ENCODE results near the gene NRCAM.

Gene NRCAM

DNA sequence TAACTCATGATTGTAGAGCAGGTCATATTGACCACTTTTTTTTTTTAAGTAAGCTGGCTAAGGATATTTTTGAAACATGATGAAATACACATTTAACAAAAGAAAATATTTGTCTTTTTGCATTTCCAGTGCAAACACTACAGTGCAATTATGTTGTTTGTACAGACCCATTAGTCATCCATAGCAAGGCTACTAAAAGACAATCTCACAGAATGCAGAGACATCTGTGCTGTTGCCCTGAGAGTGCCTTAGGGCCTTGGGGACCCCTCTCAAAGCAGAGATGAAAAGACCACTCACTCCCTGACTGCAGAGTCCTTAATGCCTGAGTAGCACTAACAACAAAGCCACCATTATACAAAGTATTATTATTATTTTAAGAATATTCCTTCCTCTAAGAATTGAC lies 104.5 kb downstream of the NRCAM start:
- H3F3A ChIP-seq (ENCODE audit: insufficient read depth): no peaks in the 10 kb centered on the region
- no peak overlapping the region for H3K27ac ChIP-seq (ENCODE audit: low read depth, low read length)
- no peaks in the 10 kb centered on the region for H3K9me3 ChIP-seq (ENCODE audit: insufficient read depth, low read length)
- no peaks in the 10 kb centered on the region for H3K27me3 ChIP-seq (ENCODE audit: low read length)
- H3K4me2 ChIP-seq (ENCODE audit: low read depth, low read length, poor library complexity, severe bottlenecking): no peak overlapping the region
- H3K79me2 ChIP-seq (ENCODE audit: insufficient read depth, low read length): no peaks in the 10 kb centered on the region
- H2AFZ ChIP-seq (ENCODE audit: low read depth, low read length, severe bottlenecking): no peak overlapping the region
- H4K20me1 ChIP-seq (ENCODE audit: low read depth, low read length): no peaks in the 10 kb centered on the region
- H3K36me3 ChIP-seq (ENCODE audit: low read length): no peaks in the 10 kb centered on the region
- no peaks in the 10 kb centered on the region for H3K9me2 ChIP-seq (replicated peaks; ENCODE audit: insufficient read depth, low read length)
- no peak for TF ChIP-seq EZH2phosphoT487 (conservative IDR thresholded peaks at IDR 0.05; ENCODE audit: low read length)
- TF ChIP-seq, protein P1, sequence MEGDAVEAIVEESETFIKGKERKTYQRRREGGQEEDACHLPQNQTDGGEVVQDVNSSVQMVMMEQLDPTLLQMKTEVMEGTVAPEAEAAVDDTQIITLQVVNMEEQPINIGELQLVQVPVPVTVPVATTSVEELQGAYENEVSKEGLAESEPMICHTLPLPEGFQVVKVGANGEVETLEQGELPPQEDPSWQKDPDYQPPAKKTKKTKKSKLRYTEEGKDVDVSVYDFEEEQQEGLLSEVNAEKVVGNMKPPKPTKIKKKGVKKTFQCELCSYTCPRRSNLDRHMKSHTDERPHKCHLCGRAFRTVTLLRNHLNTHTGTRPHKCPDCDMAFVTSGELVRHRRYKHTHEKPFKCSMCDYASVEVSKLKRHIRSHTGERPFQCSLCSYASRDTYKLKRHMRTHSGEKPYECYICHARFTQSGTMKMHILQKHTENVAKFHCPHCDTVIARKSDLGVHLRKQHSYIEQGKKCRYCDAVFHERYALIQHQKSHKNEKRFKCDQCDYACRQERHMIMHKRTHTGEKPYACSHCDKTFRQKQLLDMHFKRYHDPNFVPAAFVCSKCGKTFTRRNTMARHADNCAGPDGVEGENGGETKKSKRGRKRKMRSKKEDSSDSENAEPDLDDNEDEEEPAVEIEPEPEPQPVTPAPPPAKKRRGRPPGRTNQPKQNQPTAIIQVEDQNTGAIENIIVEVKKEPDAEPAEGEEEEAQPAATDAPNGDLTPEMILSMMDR (IDR thresholded peaks at IDR 0.05; ENCODE audit: insufficient read depth, low read length, poor library complexity, severe bottlenecking): no peak
- no peak overlapping the region for H3K9ac ChIP-seq (ENCODE audit: low read length)
- H3K4me3 ChIP-seq (ENCODE audit: insufficient read depth, low read length, poor library complexity, severe bottlenecking): no peak overlapping the region

DNA sequence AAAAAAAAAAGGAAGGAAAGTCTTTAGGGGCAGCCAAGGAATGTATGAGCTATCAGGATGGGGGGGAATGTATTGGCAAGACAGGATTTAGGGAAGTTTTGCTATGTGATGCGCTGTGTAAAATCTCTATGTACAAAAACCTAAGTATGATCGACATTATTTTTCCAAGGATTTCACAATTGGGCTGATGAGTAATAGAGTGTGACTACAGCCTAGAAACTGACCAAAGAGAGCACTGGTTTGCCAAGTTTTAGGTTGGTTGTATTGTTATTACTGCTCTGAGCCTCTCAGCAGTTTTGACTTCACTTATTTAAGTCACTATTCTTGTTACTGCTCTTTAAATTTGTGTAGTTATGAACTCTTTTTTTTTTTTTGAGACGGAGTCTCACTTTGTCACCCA lies 107.3 kb downstream of the NRCAM start:
- H3K4me2 ChIP-seq (ENCODE audit: low read depth, low read length, poor library complexity, severe bottlenecking): no peak overlapping the region
- H3K27me3 ChIP-seq (ENCODE audit: low read length): no peaks in the 10 kb centered on the region
- H4K20me1 ChIP-seq (ENCODE audit: low read depth, low read length): no peaks in the 10 kb centered on the region
- no peak overlapping the region for H3K4me3 ChIP-seq (ENCODE audit: insufficient read depth, low read length, poor library complexity, severe bottlenecking)
- H3K9ac ChIP-seq (ENCODE audit: low read length): no peak overlapping the region
- no peaks in the 10 kb centered on the region for H3K79me2 ChIP-seq (ENCODE audit: insufficient read depth, low read length)
- H3K9me3 ChIP-seq (ENCODE audit: insufficient read depth, low read length): no peaks in the 10 kb centered on the region
- no peaks in the 10 kb centered on the region for H3F3A ChIP-seq (ENCODE audit: insufficient read depth)
- no peaks in the 10 kb centered on the region for H3K36me3 ChIP-seq (ENCODE audit: low read length)
- H2AFZ ChIP-seq (ENCODE audit: low read depth, low read length, severe bottlenecking): no peak overlapping the region
- no peaks in the 10 kb centered on the region for H3K9me2 ChIP-seq (replicated peaks; ENCODE audit: insufficient read depth, low read length)
- H3K27ac ChIP-seq (ENCODE audit: low read depth, low read length): no peak overlapping the region
- TF ChIP-seq, protein P1 (IDR thresholded peaks at IDR 0.05; ENCODE audit: insufficient read depth, low read length, poor library complexity, severe bottlenecking): no peak
- no peak for TF ChIP-seq EZH2phosphoT487 (conservative IDR thresholded peaks at IDR 0.05; ENCODE audit: low read length)

DNA sequence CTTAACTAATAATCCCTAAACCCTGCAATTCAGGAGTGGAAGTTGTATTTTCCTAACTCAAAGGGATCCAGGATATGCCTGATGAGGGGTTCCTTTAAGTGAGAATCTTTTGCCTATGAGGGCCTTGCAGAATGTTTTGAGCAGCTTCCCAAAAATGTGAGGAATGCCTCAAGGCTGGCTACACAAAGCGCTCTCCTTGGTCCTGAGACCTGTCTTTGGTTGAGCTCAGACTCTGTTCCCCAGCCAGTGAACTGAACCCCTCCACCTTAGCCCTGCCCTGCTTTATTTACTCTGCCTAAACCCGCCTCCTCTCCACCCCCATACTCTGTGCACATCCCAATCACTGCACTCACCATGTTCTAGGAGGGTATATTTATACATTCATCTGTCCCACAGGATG lies 108.6 kb downstream of the NRCAM start:
- Histone ChIP-seq H3K4me2 (ENCODE audit: low read depth, low read length, poor library complexity, severe bottlenecking) (no peak overlapping the region), H3K9ac (ENCODE audit: low read length) (no peak overlapping the region), H4K20me1 (ENCODE audit: low read depth, low read length) (no peaks in the 10 kb centered on the region), H3K4me3 (ENCODE audit: insufficient read depth, low read length, poor library complexity, severe bottlenecking) (no peak overlapping the region), H3K9me2 (replicated peaks; ENCODE audit: insufficient read depth, low read length) (no peaks in the 10 kb centered on the region), H3K79me2 (ENCODE audit: insufficient read depth, low read length) (no peaks in the 10 kb centered on the region), H3K36me3 (ENCODE audit: low read length) (no peaks in the 10 kb centered on the region), H2AFZ (ENCODE audit: low read depth, low read length, severe bottlenecking) (no peak overlapping the region), H3K9me3 (ENCODE audit: insufficient read depth, low read length) (no peaks in the 10 kb centered on the region), H3F3A (ENCODE audit: insufficient read depth) (no peaks in the 10 kb centered on the region), H3K27ac (ENCODE audit: low read depth, low read length) (no peak overlapping the region), H3K27me3 (ENCODE audit: low read length) (no peaks in the 10 kb centered on the region)
- TF ChIP-seq, protein P1 (IDR thresholded peaks at IDR 0.05; ENCODE audit: insufficient read depth, low read length, poor library complexity, severe bottlenecking): no peak
- TF ChIP-seq EZH2phosphoT487 (conservative IDR thresholded peaks at IDR 0.05; ENCODE audit: low read length): no peak

Measured in SU-DHL-6 (cell line).